GM18498 (cell line): ENCODE measurements around the gene ECM1.

ENCODE experiments used
- ATAC-seq: cut with Tn5 transposase; IDR thresholded peaks from one replicate; pipeline ENCODE4 v1.9.1; 2021; ENCODE audit warnings: mild to moderate bottlenecking, moderate library complexity; ENCODE audit not compliant: unreplicated experiment

The ECM1 gene

DNA sequence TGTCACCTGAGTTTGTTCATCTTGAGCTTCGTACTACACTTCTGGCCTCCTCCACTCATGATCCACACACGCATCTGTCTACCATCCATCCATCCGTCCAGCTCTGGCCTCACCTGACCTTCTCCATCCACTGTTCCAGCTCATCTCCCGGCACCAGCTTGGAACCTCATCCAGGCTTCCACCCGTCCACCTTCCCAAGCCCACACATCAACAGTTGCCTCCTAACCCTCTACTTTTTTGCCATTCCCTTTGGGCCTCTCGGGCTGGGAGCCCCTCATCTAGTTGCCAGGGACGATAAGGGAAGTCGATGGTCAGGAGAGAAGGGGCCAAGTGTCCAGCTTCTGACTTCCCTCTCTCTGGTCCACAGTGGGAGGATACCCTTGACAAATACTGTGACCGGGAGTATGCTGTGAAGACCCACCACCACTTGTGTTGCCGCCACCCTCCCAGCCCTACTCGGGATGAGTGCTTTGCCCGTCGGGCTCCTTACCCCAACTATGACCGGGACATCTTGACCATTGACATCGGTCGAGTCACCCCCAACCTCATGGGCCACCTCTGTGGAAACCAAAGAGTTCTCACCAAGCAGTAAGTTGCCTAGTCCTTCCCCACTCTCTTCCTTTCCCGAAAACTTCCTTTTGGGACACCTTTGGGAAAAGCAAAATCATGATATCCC lies 4.2 kb downstream of the ECM1 start:
- ATAC-seq = no peak

DNA sequence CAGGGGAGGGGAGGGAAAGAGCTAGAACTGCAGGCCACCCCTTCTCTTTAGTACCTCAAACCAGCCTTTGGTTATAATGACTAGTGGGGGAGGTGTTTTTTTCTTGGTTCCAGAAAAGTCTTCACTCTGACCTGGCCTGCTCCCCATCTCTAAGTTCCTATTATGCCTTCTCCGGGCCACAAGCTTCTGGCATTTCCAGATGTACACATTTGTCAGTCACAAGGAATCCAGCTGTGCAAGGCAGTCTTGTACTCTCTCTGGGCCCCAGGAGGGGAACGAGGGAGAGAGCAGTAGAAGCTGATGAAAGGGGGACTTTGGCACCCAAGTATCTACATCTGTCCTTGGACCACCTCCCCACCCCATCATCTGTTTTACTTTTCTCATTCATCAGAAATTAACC lies 4.9 kb downstream of the ECM1 start:
- ATAC-seq = no peak

DNA sequence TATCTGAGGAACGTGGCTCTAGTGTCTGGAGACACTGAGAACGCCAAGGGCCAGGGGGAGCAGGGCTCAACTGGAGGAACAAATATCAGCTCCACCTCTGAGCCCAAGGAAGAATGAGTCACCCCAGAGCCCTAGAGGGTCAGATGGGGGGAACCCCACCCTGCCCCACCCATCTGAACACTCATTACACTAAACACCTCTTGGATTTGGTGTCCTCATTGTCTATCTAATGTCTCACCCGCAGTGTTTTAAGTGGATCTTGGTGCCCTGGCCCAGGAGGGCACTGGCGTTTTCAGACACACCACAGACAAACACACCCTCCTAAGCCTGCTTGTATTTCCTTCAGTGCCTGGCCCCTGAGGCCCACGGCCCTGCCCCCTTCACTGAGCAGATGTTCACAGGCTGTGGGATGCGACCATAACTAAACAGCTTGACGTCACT lies 5.5 kb downstream of the ECM1 start:
- no peak for ATAC-seq

DNA sequence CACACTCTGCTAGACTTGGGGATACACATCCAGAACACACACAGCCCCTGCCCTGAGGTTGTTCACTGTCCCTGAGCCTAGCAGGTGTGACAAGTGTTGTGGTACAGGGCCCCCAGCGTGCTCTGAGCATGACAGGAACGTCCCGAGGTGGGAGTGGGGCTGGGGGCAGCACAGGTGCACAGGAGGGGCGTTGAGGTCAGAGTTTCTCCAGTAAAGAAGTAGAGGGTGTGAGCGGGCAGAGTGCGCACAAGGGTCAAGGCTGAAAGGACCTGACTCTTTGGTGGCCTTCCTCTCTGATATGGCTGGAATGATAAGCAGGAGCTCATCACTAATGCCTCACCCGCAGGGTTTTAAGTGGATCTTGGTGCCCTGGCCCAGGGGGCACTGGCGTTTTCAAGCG lies 6.4 kb downstream of the ECM1 start:
- ATAC-seq = no peak

DNA sequence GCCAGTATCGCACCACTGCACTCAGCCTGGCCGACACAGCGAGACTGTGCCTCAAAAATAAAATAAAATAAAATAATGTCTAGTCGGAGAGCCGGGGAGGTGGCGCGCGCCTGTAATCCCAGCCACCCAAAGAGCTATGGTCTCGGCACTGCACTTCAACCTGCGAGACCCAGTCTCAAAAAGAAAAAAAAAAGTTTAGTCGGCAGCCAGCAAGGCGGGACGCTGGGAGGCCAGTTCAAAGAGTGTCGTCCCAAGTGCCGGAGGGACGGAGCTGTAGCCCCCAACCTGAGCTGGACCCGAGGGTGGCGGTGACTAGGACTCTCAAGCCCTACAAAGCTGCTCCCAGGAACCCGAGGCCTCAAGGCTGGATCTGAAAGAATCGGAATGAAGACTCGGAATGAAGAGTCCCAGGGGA lies 7.0 kb downstream of the ECM1 start:
- ATAC-seq = peak; percentile 4

DNA sequence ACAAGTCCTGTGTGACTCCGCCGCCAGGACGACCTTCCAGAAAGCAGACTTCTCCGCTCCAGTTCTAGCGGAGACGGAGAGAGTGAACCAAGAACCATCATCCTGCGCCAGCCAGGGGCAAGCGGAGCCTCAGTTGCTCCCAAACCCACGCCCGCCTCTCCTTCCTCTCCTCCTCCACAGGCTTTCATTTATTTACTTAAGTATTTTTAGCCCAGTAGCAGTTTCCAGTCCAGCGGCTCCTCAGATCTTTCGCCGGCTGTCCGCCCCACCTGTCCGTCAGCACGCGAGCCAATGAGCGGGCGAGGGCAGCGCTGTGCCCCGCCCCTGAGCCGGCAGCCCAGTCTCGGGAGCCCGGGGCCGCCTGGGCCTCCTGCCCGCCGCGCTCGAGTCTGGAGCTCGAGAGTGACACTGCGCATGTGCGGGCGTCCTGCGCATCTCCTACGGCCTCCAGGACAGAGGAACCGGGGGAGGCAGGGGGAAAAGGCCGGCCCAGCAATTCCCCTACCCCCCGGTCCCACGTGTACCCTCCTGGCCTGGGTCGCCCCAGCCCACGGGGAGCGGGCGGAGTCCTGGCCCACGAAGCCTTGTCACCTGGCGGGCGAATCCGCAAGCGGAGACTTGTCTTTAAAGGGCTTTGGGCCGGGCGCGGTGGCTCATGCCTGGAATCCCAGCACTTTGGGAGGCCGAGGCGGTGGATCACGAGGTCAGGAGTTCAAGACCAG lies 7.6 kb downstream of the ECM1 start, which contains the start of gene FALEC:
FALEC (plus strand) TSS at position 425 of the 722 bp plus-strand sequence.
- peak; percentile 98 for ATAC-seq

DNA sequence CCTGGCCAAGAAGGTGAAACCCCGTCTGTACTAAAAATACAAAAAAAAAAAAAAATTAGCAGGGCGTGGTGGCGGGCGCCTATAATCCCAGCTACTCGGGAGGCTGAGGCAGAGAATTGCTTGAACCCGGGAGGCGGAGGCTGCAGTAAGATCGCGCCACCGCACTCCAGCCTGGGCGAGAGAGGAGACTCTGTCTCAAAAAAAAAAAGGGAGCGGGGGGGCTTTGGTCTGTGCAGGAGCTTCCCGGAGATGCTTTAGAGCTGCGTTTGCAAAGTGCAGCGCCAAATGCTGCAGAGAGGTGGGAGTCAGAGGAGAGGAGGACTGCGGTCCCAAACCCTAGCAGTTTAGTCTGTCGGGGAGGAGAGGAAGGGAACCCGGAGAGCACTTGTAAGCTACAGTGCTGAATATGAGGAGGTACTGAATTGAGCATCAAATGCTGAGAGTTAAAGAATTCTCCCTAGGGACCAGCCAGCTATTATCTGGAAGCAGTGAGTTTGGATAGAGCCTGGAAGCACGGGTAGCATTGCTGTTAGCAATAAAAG lies 8.2 kb downstream of the ECM1 start:
- ATAC-seq = no peak

DNA sequence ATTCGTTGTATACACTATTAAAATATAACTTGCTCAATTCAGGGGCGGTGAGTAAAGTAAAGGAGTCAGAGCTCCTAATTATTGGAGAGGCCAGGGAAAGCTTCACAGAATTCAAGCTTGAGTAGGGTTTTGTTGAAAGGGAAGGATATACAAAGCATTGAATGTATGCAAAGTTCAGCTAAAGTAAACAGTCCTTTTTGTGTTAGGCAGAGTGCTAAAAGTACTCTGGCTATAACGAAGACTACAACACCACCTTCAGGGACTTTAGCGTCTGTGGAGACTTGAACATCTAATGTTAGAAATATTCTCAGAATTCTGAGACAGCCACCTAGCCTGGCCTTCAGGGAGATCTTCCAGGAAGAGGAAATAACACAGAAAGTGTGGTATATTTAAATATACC lies 8.7 kb downstream of the ECM1 start:
- no peak for ATAC-seq

DNA sequence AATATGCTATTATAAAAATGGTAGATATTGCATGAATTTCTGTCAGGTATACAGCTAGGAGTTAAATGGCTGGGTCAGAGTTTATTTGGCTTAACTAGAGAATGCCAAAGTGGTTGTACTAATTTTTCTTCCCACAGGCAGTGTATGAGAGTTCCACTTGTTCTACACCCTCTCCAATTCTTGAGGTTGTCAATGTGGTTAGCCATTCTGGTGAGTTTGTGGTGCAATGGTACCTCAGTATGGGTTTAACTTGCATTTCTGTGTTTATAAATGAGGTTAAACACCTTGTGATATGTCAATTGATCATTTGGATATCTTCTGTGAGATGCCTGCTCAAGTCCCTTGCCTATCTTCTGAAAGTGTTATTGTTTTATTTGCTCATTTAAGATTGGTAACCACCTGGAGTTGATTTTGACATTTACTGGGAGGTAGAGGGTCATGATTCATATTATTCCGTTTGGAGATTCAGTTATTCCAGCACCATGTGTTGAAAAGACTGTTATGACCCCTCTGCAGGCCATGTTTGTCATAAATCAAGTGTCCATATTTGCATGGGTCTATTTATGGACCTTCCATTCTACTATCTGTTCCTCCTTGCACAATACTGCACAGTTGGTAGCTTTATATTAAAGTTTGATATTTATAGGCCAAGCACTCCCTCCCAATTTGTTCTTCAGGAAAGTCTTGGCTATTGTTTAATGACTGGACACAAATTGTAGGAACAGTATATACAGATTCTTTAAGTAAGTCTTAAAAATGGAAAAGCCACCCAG lies 13.5 kb downstream of the ECM1 start:
- ATAC-seq = no peak

DNA sequence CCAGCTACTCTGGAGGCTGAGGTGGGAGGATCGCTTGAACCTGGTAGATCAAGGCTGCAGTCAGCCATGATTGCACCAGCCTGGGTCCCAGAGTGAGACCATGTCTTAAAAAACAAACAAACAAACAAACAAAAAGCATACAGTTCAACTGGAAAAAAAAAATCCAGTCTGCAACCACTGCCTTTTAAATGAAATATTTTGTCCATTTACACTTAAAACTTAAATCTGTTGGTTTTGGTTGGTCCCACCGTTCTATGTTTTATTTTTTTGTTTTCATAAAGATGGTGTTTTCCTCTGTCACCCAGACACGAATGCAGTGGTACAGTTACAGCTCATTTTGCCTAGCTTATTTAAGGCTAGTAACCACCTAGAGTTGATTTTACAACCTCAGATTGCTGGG lies 17.4 kb downstream of the ECM1 start:
- ATAC-seq = no peak

DNA sequence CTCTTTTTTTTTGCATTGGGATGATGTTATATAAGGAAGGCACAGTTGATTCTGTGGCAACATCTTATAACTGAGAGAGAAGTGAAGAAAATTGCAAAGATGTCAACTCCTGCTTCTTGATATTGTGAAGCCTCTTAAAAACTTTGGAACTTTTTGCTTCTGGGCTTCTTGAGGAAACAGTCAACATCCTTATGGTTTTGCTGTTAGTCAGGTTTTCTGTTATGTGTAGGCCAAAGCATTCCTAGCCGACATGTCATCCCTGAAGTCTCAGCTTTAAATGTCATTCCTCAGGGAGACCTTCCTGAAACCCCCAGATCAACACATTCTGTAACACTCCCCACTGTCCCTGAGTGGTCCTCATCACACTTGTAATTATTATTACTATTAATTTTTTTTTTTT lies 20.3 kb downstream of the ECM1 start:
- no peak for ATAC-seq

DNA sequence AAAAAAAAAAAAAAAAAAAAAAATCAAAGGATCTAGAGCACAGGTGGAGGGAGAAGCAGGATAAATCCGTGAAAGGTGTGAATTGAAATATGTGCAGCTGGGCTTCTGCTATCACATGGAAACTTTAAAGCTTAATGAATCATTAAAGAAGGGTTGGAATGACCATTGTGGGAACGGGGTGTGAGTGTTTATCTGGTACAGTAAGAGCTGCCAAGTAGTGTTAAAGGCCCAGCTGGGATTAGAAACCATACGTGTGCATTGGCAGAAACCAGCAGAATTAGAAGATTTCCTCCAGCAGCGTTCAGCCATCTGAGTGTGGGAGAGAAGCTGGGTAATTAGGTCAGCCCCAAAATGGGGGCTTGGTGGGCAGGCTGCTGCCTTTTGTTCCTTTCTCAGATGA lies 21.1 kb downstream of the ECM1 start:
- ATAC-seq = no peak

DNA sequence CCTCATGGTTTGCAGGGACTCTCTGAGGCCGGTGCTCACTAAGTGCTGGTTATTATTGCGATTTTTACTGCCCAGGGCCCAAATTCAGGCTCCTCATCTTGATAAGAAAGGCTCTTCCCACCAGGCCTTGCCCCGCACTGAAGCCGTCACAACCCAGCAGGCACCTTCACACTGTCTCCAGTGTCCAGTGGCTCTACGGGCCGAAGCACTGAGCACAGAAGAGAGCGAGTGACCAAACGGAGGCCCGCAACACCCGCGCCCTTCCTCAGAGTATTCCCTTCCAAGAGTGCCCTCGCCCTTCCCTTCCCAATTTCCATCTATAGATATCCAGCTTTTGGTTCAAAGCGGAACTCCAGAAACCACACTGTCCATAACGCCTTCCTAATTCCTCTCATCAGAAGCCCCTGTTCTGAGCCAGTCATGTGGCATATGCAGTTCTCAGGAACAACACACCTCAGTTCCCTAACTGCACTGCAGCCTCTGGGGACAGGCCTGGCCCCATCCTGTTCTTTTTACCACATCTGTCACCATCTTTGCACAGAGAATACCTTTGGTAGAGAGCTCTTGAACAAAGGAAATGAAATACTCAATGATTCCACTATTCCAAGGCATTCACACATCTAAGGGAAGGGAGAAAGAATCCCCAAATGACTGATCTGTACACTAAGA lies 22.7 kb downstream of the ECM1 start:
- ATAC-seq = no peak

DNA sequence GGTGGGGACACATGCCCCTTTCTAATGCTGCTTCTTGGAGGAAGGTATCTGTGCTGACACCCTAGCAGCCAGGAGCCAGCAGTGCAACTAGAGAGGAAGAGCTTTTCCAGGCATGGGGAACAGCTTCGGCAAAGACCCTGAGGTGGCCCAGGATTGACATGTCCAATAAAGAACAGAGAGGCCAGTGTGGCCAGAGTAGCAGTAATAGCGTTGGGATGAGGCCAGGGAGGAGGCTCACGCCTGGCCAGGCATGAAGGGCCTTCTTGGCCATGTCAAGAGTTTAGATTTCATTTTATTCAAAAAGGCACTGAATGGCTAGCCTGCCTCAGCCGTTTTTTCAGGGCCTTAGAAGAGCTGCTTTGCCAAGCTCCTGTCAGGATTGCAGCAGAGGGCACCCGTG lies 25.0 kb downstream of the ECM1 start:
- no peak for ATAC-seq

DNA sequence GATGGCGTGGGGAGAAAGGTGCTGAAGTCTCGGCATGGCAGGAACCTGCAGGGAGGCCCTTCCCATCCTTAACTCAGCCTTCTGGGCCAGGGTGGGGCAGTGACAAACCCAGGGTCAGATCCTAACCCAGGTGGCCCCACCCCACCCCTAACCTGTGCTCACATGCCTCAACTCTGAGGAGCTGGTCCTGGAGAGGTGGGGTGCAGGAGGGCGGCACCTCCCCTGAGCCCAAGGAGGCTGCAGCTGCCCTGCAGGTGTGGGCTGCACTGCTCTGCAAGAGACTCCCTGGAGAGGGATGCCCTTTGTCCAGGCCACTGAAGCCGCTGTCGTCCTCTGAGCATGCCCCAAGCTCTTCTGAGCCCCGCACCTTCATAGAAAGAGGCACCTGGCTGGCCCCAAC lies 26.1 kb downstream of the ECM1 start:
- no peak for ATAC-seq

DNA sequence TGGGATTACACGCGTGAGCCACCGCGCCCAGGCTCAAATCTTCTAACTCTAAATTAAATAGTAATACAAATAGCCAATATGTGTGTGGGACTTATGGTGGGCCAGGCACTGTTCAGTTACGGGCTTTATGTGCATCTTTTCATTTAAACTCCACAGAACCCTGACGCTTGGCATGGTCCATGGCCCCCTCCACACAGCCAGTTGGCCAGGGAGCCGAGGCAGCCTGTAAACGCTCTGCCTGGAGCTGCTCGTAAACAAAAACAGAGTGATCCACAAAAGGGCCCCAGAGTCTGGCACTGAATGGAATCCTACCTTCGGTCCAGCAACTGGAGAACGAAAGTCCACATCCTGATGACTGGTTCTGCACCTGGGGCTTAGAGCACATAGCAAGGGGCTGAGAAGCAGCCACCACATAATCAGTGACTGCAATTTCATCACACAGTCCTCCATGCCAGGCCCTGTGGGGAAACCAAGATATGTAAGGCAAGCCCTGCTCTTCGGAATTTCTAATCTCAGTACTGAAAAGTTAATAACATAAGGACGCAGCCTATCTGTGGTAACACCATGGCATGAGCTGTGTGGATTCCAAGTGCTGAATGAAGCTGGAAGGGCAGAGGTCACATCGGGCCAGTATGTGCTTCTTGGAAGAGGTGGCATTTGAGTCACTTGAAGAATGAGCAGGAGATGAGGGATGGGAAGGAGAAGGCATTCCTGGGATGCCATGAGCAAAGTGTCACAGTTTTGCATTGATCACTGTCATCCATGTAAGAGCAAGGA lies 27.8 kb downstream of the ECM1 start:
- no peak for ATAC-seq

DNA sequence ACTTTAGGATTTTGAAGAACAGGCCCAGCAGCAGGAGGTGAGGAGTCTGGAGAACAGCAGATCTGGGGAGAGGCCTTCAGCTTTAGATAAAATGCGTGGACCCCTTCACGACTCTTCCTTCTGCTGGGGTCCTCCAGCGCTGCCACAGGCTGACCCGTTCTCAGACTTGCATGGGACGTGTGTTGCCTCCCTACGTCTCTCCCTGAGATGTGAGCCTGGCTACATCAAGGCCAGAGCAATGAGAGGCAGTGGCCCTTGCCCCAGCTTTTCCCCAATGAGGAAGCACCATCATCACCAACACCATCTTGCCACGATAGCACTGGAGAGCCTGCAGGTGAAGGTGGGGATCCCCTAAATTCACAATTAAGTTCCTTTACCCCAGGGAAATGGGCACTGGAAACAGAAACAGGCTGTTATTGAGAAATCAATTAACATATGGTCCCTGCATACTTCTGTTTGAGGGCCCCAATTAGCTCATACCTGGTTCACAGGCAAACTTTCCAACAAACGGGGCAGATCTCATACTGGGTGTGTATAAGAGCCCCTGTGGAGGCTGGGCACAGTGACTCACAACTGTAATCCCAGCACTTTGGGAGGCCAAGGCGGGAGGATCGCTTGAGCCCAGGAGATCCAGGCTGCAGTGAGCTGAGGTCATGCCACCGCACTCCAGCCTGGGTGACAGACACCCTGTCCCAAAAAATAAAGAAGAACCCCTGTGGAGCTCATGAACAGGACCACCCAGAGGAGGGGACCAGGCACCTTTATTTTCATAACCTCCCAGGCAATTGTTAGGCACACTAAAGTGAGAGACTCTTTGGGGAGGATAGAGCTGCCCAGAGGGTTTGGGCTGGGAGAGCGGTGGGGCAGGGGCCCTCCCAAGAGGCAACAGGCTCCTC lies 29.2 kb downstream of the ECM1 start:
- ATAC-seq = no peak

DNA sequence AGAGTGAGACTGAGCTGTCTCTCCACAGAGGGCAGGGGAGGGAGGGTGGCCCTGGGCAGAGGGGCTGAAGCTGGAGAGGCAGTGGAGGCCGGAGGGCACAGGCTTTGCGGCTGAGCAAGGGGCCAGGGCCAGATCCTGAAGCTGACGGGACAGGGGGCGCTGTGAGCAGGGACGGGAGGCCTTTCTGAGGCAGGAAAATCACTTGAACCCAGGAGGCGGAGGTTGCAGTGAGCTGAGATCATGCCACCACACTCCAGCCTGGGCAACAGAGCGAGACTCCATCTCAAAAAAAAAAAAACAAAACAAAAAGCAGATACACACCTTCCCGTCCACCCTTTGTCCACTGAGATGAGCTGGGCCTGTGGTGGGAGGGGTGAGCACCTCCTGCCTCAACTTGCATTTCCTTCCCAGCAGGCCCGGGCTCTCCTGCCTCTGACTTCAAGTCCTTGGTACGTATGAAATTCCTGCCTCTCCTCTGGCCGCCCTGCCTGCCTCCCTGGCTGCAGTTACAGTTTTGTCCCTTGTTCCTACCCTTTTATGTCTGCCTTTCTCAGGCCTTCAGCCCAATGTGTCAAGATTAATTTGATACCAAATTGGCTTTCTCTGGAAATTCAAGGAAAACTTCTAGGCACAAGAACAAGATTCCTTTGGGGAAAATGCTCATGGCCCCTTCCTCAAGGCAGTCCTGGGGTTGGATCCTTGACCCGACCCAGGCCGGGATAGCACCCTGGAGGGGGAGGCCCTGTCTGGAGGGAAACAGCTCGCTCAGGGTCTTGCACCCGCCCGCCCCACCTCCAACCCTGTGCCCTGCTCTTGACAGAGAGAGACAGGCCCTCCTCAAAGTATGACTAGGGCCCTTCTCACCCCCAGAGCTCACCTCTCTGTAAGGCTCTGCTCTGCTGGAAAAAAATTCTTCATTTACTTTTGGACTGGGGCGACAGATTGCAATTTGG lies 30.1 kb downstream of the ECM1 start:
- no peak for ATAC-seq
